Activated naive CD8-positive, alpha-beta T cell treated with anti-CD3 and anti-CD28 coated beads, Interleukin-2, amount 10 ng/mL, durations not matched to agents 7 days and 5 days (primary cell): ENCODE results near the gene RNF212. TPM values are rescaled to one million over a fixed set of nuclear protein-coding genes. Genes with fewer than 3 reads are reported as not detected.

Experiments used
- ATAC-seq: fragments of 150-1000 bp; cut with Tn5 transposase; one replicate; pipeline ENCODE4 v1.10.0; 2021; ENCODE audit warnings: low read depth, moderate library complexity
- POLR2A ChIA-PET: fragments of 350-600 bp; sonication (Branson Sonifier 250); formaldehyde crosslinking; loops from one replicate; lab custom pipeline; 2021; ENCODE audit warnings: antibody characterized with exemption; lab: Charles Lee
- DNase-seq: peaks from one replicate; pipeline ENCODE4 v3.0.0; 2021
- H3K27ac Mint-ChIP-seq: one replicate; pipeline ENCODE4 v1.8.0; 2022; ENCODE audit warnings: mild to moderate bottlenecking, mixed read lengths
- H3K27me3 Mint-ChIP-seq: one replicate; pipeline ENCODE4 v1.8.0; 2022; ENCODE audit warnings: mild to moderate bottlenecking, moderate library complexity, mixed read lengths
- H3K36me3 Mint-ChIP-seq: one replicate; pipeline ENCODE4 v1.8.0; 2021; ENCODE audit warnings: mild to moderate bottlenecking, mixed read lengths
- H3K4me1 Mint-ChIP-seq: one replicate; pipeline ENCODE4 v1.8.0; 2021; ENCODE audit warnings: mixed read lengths
- H3K4me3 Mint-ChIP-seq: one replicate; pipeline ENCODE4 v1.8.0; 2022; ENCODE audit warnings: mild to moderate bottlenecking, moderate library complexity, mixed read lengths
- H3K9me3 Mint-ChIP-seq: one replicate; pipeline ENCODE4 v1.8.0; 2021; ENCODE audit warnings: mixed read lengths
- total RNA-seq, 2 experiments: library from RNA; stranded (reverse); gene quantifications; one replicate each; pipeline ENCODE4 v1.2.3, GENCODE V29; 2021

RNF212 gene
- total RNA-seq, 2 experiments from 2014 or later = 7.3 to 8.1 TPM

DNA sequence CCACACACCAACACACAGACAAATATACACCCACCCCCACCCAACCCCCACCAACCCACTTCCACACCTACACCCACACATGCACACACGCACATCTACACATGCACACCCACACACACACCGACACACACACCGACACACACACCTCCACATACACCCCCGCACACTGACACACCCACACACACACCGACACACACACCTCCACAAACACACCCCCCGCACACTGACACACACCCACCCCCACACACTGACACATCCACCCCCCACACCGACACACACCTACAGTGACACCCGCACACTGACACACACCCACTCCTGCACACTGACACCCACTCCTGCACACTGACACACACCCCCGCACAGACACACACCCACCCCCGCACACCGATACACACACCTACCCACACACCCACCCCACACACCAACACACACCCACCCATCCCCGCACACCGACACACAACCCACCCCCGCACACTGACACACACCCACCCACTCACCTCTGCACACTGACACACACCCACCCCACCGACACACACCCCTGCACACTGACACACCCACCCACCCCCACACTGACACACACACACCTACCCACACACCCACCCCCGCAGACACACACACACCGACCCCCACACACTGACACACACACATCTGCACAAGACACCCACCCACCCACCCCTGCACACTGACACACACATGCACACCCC is 70.9 kb downstream of the RNF212 start:
- no peak for DNase-seq
- POLR2A ChIA-PET = no interaction called here
- Mint-ChIP-seq H3K36me3 (peaks cover 2% of the 10 kb centered on the region), H3K4me1 (peaks cover 2% of the 10 kb centered on the region), H3K9me3 (no peaks in the 10 kb centered on the region), H3K27me3 (peaks cover 10% of the 10 kb centered on the region), H3K4me3 (no peak overlapping the region), H3K27ac (no peak overlapping the region)
- ATAC-seq = no peak

DNA sequence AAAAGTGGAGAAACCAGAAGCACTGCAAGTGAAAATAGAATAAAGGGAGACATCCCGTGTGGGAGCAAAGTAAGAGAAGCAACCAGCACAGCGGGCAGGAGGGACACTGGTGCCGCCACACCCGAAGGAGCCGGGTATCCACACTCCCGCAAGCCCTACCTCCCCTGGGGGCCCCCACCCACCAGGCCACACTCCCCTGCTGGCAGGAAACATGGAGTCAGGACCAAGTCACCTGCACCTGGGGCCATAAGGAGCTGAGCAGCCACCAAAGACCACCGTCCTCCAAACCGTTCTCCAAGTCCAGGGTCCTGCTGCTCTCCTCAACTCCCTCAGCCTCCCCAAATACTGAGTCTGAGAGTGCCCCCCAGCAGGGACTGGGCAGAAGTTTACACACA is 71.4 kb downstream of the RNF212 start:
- peaks cover 2% of the 10 kb centered on the region for H3K36me3 Mint-ChIP-seq
- H3K27ac Mint-ChIP-seq = no peak overlapping the region
- no peak for ATAC-seq

DNA sequence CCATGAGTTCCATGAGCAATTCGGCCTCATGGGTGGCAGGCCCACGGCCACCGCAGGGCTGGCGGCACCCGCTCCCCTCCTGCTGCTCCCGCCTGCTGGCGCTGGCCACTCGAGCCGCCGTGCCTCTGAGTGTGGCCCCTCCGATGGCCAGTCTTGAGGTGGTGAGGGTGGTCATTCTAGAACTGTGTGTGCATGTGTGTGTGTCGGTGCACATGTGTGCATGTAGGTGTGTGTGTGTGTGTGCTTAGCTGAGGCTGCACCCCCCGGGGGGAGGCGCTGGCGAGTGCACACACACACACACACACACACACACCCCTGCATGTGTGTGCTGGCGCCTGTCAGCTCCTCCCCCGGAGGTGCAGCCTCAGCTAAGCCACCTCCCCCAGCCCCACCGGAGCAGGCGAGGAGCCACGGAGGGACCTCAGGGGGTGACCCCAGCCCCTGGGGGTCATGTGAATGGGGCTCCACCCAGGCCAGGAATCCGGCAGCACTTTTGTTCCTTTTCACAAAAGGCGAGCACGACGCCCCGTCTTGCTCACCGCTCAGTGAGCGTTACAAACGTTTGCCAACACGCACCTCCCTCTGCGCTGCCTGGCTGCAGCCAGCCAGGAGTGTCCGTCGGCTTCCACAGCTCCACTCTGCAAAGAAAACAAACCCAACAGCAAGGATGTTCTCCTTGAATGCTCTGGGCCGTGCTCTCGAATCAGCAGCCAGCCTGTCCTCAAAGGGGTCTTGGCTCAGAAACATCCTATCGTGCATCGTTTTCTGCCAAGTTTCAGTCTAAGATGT is 72.0 kb downstream of the RNF212 start:
- H3K9me3 Mint-ChIP-seq = no peaks in the 10 kb centered on the region
- no peaks in the 10 kb centered on the region for H3K36me3 Mint-ChIP-seq
- peaks cover 4% of the 10 kb centered on the region for H3K27me3 Mint-ChIP-seq
- H3K4me1 Mint-ChIP-seq = no peaks in the 10 kb centered on the region
- H3K4me3 Mint-ChIP-seq = no peak overlapping the region
- no peak for DNase-seq
- POLR2A ChIA-PET = no interaction called here
- ATAC-seq = no peak
- H3K27ac Mint-ChIP-seq = no peak overlapping the region

More for the DNA sequence above, 71.4 kb downstream of the RNF212 start:
- no peak overlapping the region for H3K4me3 Mint-ChIP-seq
- POLR2A ChIA-PET = no interaction called here
- no peak for DNase-seq
- H3K9me3 Mint-ChIP-seq = no peaks in the 10 kb centered on the region
- H3K4me1 Mint-ChIP-seq = peaks cover 2% of the 10 kb centered on the region
- peaks cover 7% of the 10 kb centered on the region for H3K27me3 Mint-ChIP-seq

DNA sequence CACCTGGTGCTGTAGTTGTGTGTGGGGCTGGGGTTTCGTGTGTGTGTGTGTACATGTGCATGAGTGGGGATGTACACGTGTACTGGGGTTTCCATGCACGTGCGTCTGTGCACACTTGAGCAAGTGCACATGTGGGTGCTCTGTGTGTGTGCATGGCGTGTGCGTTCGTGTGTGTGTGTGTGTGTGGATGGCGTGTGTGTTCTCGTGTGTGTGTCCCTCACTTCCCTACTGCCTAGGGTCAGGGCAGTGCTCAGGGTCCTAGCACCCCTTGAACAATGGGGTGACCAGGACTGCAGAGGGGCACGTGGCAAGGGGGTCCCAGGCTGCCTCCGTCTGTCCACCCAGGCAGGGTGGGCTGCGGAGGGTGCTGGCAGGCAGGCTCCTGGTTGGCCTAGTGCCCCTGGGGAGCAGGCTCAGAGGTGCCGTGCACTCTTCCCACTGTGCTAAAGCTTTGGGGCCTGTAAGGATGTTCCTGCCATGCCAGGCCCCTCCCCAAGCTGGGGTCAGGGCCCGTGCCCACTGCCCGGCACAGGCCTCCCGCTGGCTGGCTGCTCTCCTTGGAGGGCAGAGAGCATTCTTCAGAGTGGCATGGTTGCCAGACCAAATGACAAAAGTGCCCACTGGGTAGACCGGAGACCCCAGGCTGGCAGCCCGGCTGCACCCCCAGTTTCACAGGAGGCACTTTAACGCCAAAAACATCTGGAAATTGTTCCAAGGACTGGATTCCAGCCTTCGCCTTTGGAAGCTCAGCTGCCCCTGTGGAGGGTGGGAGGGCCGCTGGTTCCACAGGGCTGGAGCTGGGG is 72.8 kb downstream of the RNF212 start:
- DNase-seq (no peak), ATAC-seq (no peak)
- H3K27me3 Mint-ChIP-seq = peaks cover 4% of the 10 kb centered on the region
- POLR2A ChIA-PET = no interaction called here
- no peaks in the 10 kb centered on the region for H3K4me1 Mint-ChIP-seq
- no peak overlapping the region for H3K27ac Mint-ChIP-seq
- no peak overlapping the region for H3K4me3 Mint-ChIP-seq
- no peaks in the 10 kb centered on the region for H3K9me3 Mint-ChIP-seq
- H3K36me3 Mint-ChIP-seq = no peaks in the 10 kb centered on the region

DNA sequence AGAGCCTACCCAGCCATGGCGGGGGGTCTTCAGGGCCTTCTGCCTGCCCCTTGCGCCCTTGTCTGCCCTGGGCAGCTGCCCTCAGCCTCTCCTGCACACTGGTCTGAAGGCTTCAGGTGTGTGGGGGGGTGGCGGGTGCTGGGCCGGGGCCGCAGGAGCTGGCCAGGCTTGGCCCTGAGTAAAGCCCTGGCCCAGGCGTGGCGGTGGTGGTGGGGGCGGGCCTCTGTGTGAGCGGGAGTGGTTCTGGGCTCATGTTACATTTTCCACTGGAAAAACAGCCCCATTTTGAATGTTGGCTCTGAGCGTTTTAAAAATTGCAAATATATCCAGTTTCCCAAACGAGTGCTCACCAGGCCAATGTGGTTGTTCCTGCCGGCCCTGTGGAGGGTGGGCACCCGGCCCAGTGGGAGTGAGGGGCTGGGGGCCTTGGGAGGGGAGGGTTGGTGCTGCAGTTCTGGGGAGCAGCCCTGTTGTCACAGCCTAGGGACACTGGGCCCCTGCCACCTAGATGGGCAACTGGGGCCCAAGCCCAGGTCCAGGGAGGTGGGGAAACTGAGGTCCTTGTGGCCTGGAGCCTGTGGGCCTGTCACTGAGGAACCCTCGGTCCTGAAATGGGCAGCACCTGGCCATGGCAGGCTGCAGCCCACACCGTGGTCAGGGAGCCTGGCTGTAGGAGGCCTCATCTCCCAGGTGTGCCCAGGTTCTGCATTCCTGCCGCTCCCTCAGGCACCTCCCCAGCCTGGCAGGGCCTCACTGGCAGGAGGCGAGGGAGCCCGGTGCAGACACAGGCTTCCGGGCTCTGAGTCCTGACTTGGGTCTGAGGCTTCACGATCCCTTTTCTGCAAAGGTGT is 73.6 kb downstream of the RNF212 start:
- no peak for ATAC-seq
- Mint-ChIP-seq H3K36me3 (no peaks in the 10 kb centered on the region), H3K27me3 (peaks cover 4% of the 10 kb centered on the region), H3K27ac (no peak overlapping the region), H3K4me3 (no peak overlapping the region), H3K9me3 (no peaks in the 10 kb centered on the region), H3K4me1 (no peaks in the 10 kb centered on the region)
- no peak for DNase-seq
- POLR2A ChIA-PET = no interaction called here

DNA sequence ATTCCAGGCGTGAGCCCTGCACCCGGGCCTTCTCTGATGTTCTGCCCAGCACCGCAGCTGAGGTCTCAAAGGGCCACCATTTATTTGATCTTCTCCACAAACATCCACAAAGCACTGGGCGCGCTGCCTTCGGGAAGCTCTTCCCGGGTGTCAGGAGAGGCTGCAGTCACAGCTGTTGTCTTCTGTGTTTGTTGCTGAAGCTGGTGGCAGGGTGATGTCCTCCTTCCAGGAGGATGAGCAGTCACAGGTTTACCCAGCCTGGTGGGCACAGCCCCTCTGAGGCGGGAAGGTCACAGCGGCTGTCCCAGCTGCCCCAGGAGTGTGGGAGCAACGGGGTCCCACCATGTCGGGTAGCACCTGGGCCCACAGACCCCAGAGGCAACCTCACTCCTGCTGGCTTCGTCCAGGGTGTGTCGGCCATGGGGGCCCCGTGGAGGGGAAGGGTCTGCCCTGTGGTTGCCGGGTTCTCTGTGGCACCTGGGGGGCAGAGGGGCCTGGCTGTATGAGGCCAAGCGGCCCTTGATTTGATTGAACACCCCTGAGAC is 74.3 kb downstream of the RNF212 start:
- H3K27me3 Mint-ChIP-seq = peaks cover 2% of the 10 kb centered on the region
- no peaks in the 10 kb centered on the region for H3K9me3 Mint-ChIP-seq
- H3K27ac Mint-ChIP-seq = no peak overlapping the region
- no peaks in the 10 kb centered on the region for H3K4me1 Mint-ChIP-seq
- no peak overlapping the region for H3K4me3 Mint-ChIP-seq
- DNase-seq (no peak), ATAC-seq (no peak)
- no peaks in the 10 kb centered on the region for H3K36me3 Mint-ChIP-seq
- POLR2A ChIA-PET = no interaction called here

DNA sequence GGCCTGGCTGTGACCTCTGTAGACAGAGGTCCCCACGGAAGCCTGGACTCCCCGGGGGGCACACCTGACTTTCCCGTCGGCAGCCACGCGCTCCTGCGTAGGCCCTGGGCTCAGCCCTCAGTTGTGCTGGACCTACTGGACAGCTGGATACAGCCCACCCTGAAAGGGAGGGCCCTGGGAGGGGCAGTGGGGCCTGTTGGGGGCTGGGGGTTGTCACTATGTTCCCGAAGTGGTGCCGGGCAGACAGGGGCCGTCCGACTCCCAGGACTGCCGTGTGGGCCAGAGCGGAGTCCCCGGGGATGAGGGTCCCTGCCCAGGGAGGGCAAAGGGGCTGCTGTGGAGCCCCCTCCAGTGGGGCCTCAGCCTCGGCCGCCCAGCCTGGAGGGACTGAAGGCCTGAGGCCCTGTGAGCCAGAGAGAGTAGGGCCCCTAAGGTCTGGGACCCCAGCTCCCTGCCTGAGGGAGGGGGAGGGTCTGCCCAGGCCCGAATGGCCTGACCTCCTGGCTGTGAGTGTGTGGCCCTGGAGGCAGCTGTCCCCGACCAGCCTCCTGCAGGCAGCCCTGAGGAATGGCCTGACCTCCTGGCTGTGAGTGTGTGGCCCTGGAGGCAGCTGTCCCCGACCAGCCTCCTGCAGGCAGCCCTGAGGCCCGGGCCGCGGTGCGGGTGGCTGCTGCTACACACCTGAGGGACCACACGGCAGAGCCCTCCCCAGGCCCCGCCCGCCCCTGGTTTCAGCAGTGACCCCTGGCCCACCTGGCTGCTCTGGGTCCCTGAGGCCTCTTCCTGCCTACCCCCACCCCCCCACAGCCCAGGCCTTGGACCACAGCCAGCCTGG is 76.2 kb downstream of the RNF212 start:
- ATAC-seq (no peak), DNase-seq (no peak)
- Mint-ChIP-seq H3K9me3 (no peaks in the 10 kb centered on the region), H3K4me3 (no peak overlapping the region), H3K27me3 (no peaks in the 10 kb centered on the region), H3K4me1 (no peaks in the 10 kb centered on the region), H3K36me3 (no peaks in the 10 kb centered on the region), H3K27ac (no peak overlapping the region)
- POLR2A ChIA-PET = no interaction called here

DNA sequence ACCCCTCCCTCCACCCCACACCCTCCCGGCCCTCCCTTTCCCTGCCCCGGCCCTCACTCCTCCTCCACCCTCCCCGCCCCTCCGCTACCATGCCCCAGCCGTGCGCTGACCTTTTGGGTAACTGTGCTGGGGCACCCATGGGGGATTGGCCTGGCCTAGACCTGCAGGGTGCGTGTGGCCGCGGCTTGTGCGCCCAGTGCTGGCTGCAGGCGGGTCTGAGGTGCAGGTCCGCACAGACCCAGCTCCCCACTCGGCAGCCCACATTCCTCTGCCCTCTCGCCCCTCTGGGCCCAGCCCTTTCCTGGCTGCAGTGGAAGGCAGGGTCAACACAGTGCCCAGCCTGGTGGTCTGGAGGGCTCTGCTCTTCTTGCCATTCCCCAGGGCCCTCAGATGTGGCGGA is 77.3 kb downstream of the RNF212 start:
- POLR2A ChIA-PET = no interaction called here
- Mint-ChIP-seq H3K36me3 (no peaks in the 10 kb centered on the region), H3K9me3 (no peaks in the 10 kb centered on the region), H3K27me3 (no peaks in the 10 kb centered on the region), H3K27ac (no peak overlapping the region), H3K4me1 (no peaks in the 10 kb centered on the region), H3K4me3 (no peak overlapping the region)
- DNase-seq = no peak
- ATAC-seq = no peak

DNA sequence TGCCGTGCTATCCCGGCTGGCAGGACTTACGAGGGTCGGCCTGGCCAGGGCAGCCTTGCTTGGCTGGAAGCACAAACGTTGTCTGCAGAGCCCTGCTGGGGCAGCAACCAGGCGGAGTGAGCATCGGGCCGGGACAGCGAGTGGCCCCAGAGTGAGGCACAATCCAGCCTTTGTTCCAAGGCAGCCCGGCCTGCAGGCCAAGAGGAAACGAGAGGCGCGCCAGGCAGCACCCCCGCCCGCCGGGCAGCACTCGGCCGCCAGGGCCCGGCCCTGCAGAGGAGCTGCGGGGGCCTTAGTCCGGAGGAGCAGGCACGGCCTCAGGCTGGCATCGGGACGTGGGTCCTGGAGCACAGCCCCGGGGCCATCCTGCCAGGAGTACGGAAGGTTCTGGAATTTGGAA is 77.9 kb downstream of the RNF212 start:
- no peak overlapping the region for H3K4me3 Mint-ChIP-seq
- DNase-seq (no peak), ATAC-seq (no peak)
- POLR2A ChIA-PET = no interaction called here
- H3K36me3 Mint-ChIP-seq = no peaks in the 10 kb centered on the region
- H3K4me1 Mint-ChIP-seq = no peaks in the 10 kb centered on the region
- H3K9me3 Mint-ChIP-seq = no peaks in the 10 kb centered on the region
- H3K27me3 Mint-ChIP-seq = no peaks in the 10 kb centered on the region
- no peak overlapping the region for H3K27ac Mint-ChIP-seq

DNA sequence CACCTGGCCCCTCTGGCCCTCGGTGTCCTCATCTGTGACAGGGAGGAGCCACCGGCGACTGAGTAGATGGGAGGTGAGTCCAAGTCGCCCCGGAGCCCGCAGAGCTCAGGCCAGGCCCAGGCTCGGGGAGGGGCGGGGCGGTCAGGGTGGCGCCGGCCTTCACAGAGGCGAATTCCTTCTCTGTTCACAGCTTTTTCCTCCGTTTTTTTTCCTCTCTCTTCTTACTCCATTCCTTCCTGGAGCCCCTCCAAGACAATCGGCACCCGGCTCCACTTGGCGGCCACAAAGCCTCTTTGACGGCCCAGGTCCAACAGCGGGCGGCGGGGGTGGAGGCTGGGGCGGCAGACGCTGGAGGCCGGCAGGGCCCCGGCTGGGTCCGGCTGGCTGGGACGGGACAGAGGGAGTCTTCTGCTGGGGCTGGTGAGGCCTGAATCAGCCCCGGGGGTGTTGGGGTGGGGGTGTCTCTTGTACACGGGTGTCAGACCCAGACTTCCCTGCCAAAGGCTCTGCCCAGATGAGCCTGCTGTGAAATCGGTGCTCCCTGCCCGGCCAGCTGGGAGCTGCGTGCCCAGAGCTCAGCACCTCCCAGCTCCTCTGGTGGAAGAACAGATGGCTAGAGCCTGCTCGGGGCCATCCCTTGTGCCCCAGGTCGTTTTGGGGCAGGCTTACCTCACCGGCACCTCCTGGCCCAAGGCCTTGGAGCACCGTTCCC is 79.4 kb downstream of the RNF212 start:
- H3K36me3 Mint-ChIP-seq = no peaks in the 10 kb centered on the region
- H3K27ac Mint-ChIP-seq = no peak overlapping the region
- no peaks in the 10 kb centered on the region for H3K27me3 Mint-ChIP-seq
- no peaks in the 10 kb centered on the region for H3K9me3 Mint-ChIP-seq
- ATAC-seq = no peak
- H3K4me1 Mint-ChIP-seq = no peaks in the 10 kb centered on the region
- POLR2A ChIA-PET = no interaction called here
- DNase-seq = no peak
- H3K4me3 Mint-ChIP-seq = no peak overlapping the region

DNA sequence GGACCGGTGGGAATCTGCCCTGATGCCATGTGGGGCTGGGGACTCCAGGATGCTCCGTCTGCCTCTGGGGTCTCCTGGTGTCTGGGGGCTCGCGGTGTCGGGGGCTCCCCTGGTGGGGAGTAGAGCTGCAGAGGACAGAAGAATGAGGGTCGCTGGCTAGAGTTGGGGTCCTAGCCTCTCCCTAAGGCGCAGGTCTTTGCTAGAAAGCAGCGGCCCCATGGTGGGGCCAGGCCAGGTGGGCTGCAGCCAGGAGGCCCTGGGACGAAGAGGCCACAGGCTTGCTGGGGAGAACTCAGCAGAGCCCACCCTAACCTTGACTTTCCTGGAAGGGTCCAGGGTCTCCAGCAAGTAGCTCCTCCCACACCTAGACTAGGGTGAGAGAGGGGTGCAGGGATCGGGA is 80.5 kb downstream of the RNF212 start:
- H3K9me3 Mint-ChIP-seq = no peaks in the 10 kb centered on the region
- DNase-seq (no peak), ATAC-seq (no peak)
- POLR2A ChIA-PET = no interaction called here
- no peaks in the 10 kb centered on the region for H3K27me3 Mint-ChIP-seq
- H3K36me3 Mint-ChIP-seq = no peaks in the 10 kb centered on the region
- H3K4me3 Mint-ChIP-seq = no peak overlapping the region
- no peak overlapping the region for H3K27ac Mint-ChIP-seq
- H3K4me1 Mint-ChIP-seq = no peaks in the 10 kb centered on the region
